OCI-LY1 (cell line): ENCODE data around the gene URAD.

Experiments
- EZH2 ChIP-seq: fragments of 200-600 bp; sonication (generic), shearing (Covaris generic); IDR thresholded peaks from 2 replicates; pipeline ENCODE4 v1.8.0; 2017; ENCODE audit warnings: borderline replicate concordance, mixed run types, mild to moderate bottlenecking, antibody characterized with exemption, low read length, moderate library complexity, mixed read lengths
- TF ChIP-seq, protein P1 (sequence below): fragments of 200-600 bp; sonication (generic), shearing (Covaris generic); IDR thresholded peaks from 2 replicates; pipeline ENCODE4 v1.5.1; 2017; ENCODE audit warnings: mild to moderate bottlenecking, antibody characterized with exemption, low read length, moderate library complexity, mixed read lengths

DNA sequence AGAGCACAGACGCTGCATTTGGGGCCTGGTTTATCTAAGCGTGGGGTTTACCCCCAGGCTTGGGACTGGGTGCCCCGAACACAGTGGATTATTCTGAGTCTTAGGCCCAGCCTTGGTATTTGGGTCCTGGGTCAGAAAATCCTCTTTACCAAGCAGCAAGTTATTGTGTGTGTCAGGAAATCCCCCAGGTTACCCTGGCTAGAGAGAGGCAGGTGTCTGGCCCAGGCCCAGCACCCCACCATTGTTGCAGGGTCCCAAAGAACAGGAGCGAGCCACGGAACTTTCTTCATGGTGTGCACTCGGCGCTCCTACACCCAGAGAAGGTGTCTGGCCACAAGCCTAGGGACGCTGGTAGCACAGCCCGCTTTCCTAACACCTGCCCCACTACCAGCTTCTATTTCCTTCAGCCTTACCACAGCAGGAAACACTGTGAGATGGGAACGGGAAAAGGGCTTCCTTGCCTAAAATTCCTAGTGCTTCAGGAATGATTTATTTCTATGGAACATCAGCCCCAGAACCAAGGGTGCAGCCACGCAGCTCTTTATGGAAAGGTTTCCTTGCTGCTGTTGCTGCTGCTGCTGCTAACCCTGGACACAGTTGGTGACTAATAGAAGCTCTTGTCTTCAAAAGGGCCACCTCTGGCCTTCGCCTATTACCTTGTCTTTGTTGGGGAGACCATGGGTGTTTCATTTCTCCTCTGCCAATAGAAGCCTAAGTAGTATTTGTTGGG lies 12.0 kb downstream of the URAD start:
- TF ChIP-seq, protein P1, sequence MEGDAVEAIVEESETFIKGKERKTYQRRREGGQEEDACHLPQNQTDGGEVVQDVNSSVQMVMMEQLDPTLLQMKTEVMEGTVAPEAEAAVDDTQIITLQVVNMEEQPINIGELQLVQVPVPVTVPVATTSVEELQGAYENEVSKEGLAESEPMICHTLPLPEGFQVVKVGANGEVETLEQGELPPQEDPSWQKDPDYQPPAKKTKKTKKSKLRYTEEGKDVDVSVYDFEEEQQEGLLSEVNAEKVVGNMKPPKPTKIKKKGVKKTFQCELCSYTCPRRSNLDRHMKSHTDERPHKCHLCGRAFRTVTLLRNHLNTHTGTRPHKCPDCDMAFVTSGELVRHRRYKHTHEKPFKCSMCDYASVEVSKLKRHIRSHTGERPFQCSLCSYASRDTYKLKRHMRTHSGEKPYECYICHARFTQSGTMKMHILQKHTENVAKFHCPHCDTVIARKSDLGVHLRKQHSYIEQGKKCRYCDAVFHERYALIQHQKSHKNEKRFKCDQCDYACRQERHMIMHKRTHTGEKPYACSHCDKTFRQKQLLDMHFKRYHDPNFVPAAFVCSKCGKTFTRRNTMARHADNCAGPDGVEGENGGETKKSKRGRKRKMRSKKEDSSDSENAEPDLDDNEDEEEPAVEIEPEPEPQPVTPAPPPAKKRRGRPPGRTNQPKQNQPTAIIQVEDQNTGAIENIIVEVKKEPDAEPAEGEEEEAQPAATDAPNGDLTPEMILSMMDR, result no peak
- TF ChIP-seq EZH2, result no peak
